HEK293 (cell line): Measurements from ENCODE around the gene ACTR1A.
"Not testable (repeated sequence)": the region's sequence is repeated elsewhere in the genome, so short reads cannot be mapped to it uniquely, and the experiment has no call there.

Experiments used
- CTCF ChIA-PET: fragments of 350-600 bp; formaldehyde crosslinking; extraction: SDS; loops from one replicate; lab custom pipeline; 2021; ENCODE audit warnings: antibody characterized with exemption; lab: Yijun Ruan, JAX
- POLR2A ChIA-PET: fragments of 300-600 bp; formaldehyde crosslinking; extraction: SDS; loops from one replicate; lab custom pipeline; 2020; ENCODE audit warnings: antibody characterized with exemption, inconsistent platforms; lab: Yijun Ruan, JAX
- H3K27ac ChIP-seq: fragments of 200-500 bp; sonication (Bioruptor generic); 2 replicates; pipeline ENCODE4 v1.5.1; 2014; ENCODE audit warnings: low read depth, low read length, control low read depth, inconsistent platforms; ENCODE audit errors: extremely low read depth
- H3K36me3 ChIP-seq, 2 experiments: fragments of 200-500 bp in 1 of 2; sonication (Bioruptor generic) in 1 of 2; 1 replicate in 1 of 2; 2 replicates in 1 of 2; pipeline ENCODE4 v1.5.1; 2014 to 2017; ENCODE audit warnings: inconsistent platforms in 2 of 2, low read length in 2 of 2; ENCODE audit not compliant: control insufficient read depth in 2 of 2, insufficient read depth in 1 of 2
- H3K4me1 ChIP-seq: fragments of 200-500 bp; sonication (Bioruptor generic); 2 replicates; pipeline ENCODE4 v1.5.1; 2014; ENCODE audit warnings: mild to moderate bottlenecking, low read length, inconsistent platforms; ENCODE audit not compliant: control insufficient read depth, insufficient read depth
- H3K4me3 ChIP-seq: 2 replicates; pipeline ENCODE4 v1.5.1; 2011; ENCODE audit warnings: low read depth, mild to moderate bottlenecking, control low read depth, low read length, moderate library complexity
- H3K9me3 ChIP-seq: fragments of 200-500 bp; sonication (Bioruptor generic); 2 replicates; pipeline ENCODE4 v1.5.1; 2014; ENCODE audit warnings: low read depth, low read length, inconsistent platforms; ENCODE audit not compliant: control insufficient read depth, insufficient read depth
- GLIS2 ChIP-seq: fragments of 450-650 bp; formaldehyde crosslinking; IDR thresholded peaks from 2 replicates; pipeline ENCODE4 v1.5.1; 2016; ENCODE audit warnings: missing biosample characterization, missing genetic modification characterization
- KLF10 ChIP-seq: fragments of 450-650 bp; IDR thresholded peaks from 2 replicates; pipeline ENCODE4 v1.5.1; 2018; ENCODE audit warnings: missing biosample characterization, mild to moderate bottlenecking, missing genetic modification characterization
- KLF7 ChIP-seq: fragments of 450-650 bp; formaldehyde crosslinking; IDR thresholded peaks from 2 replicates; pipeline ENCODE4 v1.5.1; 2016; ENCODE audit warnings: missing biosample characterization, missing genetic modification characterization, borderline replicate concordance
- OVOL3 ChIP-seq: fragments of 450-650 bp; formaldehyde crosslinking; IDR thresholded peaks from 2 replicates; pipeline ENCODE4 v1.5.1; 2016; ENCODE audit warnings: missing biosample characterization, missing genetic modification characterization
- PRDM4 ChIP-seq: fragments of 450-650 bp; formaldehyde crosslinking; IDR thresholded peaks from 2 replicates; pipeline ENCODE4 v1.5.1; 2017; ENCODE audit warnings: missing biosample characterization, missing genetic modification characterization
- PRDM6 ChIP-seq: fragments of 450-650 bp; formaldehyde crosslinking; IDR thresholded peaks from 2 replicates; pipeline ENCODE4 v1.5.1; 2017; ENCODE audit warnings: missing biosample characterization, missing genetic modification characterization
- SP7 ChIP-seq: fragments of 450-650 bp; formaldehyde crosslinking; IDR thresholded peaks from 2 replicates; pipeline ENCODE4 v1.5.1; 2016; ENCODE audit warnings: missing biosample characterization, missing genetic modification characterization
- ZBTB20 ChIP-seq: fragments of 450-650 bp; formaldehyde crosslinking; IDR thresholded peaks from 2 replicates; pipeline ENCODE4 v1.5.1; 2016; ENCODE audit warnings: missing biosample characterization, missing genetic modification characterization
- ZEB2 ChIP-seq: fragments of 450-650 bp; formaldehyde crosslinking; IDR thresholded peaks from 2 replicates; pipeline ENCODE4 v1.5.1; 2016; ENCODE audit warnings: missing biosample characterization, missing genetic modification characterization
- ZNF19 ChIP-seq: fragments of 450-650 bp; formaldehyde crosslinking; IDR thresholded peaks from 2 replicates; pipeline ENCODE4; 2016; ENCODE audit warnings: missing biosample characterization, missing genetic modification characterization, low read depth
- ZNF202 ChIP-seq: fragments of 450-650 bp; formaldehyde crosslinking; IDR thresholded peaks from 2 replicates; pipeline ENCODE4 v1.5.1; 2016; ENCODE audit warnings: missing biosample characterization, missing genetic modification characterization, borderline replicate concordance
- ZNF362 ChIP-seq: fragments of 450-650 bp; formaldehyde crosslinking; IDR thresholded peaks from 2 replicates; pipeline ENCODE4 v1.5.1; 2016; ENCODE audit warnings: missing biosample characterization, missing genetic modification characterization
- ZNF366 ChIP-seq: fragments of 450-650 bp; formaldehyde crosslinking; conservative IDR thresholded peaks from 2 replicates; pipeline ENCODE4 v1.5.1; 2016; ENCODE audit warnings: missing biosample characterization, missing genetic modification characterization
- ZNF416 ChIP-seq: fragments of 450-650 bp; formaldehyde crosslinking; IDR thresholded peaks from 2 replicates; pipeline ENCODE4 v1.5.1; 2016; ENCODE audit warnings: missing biosample characterization, missing genetic modification characterization
- ZNF514 ChIP-seq: fragments of 450-650 bp; formaldehyde crosslinking; IDR thresholded peaks from 2 replicates; pipeline ENCODE4 v1.5.1; 2016; ENCODE audit warnings: missing biosample characterization, missing genetic modification characterization
- ZNF558 ChIP-seq: fragments of 450-650 bp; formaldehyde crosslinking; IDR thresholded peaks from 2 replicates; pipeline ENCODE4 v1.5.1; 2016; ENCODE audit warnings: missing biosample characterization, missing genetic modification characterization
- ZNF600 ChIP-seq: fragments of 450-650 bp; formaldehyde crosslinking; IDR thresholded peaks from 2 replicates; pipeline ENCODE4 v1.5.1; 2016; ENCODE audit warnings: missing biosample characterization, missing genetic modification characterization
- ZNF660 ChIP-seq: fragments of 450-650 bp; IDR thresholded peaks from 2 replicates; pipeline ENCODE4 v1.5.1; 2018; ENCODE audit warnings: missing biosample characterization, mild to moderate bottlenecking, missing genetic modification characterization

ACTR1A gene

GRCh38 chr10:102501201-102502028 lies 1.1 kb downstream of the ACTR1A start:
- Histone ChIP-seq H3K4me3 (peak overlapping the region; percentile 54), H3K27ac (peak overlapping the region; percentile 36; the same call in 1 of the 2 replicates), H3K4me1 (peaks cover 7% of the 10 kb centered on the region), H3K36me3 (peaks cover 0 to 9% of the 10 kb centered on the region in 2 experiments; a peak in 2 of 3 replicates), H3K9me3 (no peaks in the 10 kb centered on the region)
- ChIA-PET POLR2A (interaction anchor here (1.1 to 1.4 kb wide), 3 partner anchors 18 to 83 kb away, joined by 3 to 6 read pairs (median 3); partner anchors contain the start of gene CUEDC2), CTCF (interaction anchor here (0.6 to 1.4 kb wide), 6 partner anchors 23 to 332 kb away, joined by 3 read pairs; no protein-coding TSS in a partner anchor)
- peak; percentile 41; the same call in 1 of the 2 replicates for TF ChIP-seq KLF7 (tag by site-specific recombination)
- no peak for TF ChIP-seq OVOL3 (tag by site-specific recombination)
- no peak for TF ChIP-seq ZNF514 (tag by site-specific recombination)
- TF ChIP-seq ZEB2 (tag by site-specific recombination), result 0 out of 2 replicates have a peak, but pooled peaks have one; percentile 13
- TF ChIP-seq GLIS2, result no peak
- 0 out of 2 replicates have a peak, but pooled peaks have one; percentile 10 for TF ChIP-seq PRDM4 (tag by site-specific recombination)
- peak; percentile 17; the same call in 1 of the 2 replicates for TF ChIP-seq ZNF600
- TF ChIP-seq ZNF366, result peak; percentile 42
- TF ChIP-seq ZNF660 (tag by site-specific recombination), result 0 out of 2 replicates have a peak, but pooled peaks have one; percentile 14
- no peak for TF ChIP-seq ZNF202 (tag by site-specific recombination)
- TF ChIP-seq KLF10 (tag by site-specific recombination), result peak; percentile 35; the same call in 1 of the 2 replicates

- H3K4me1 ChIP-seq, H3K27ac ChIP-seq: not testable (repeated sequence)
- peak; percentile 84 for TF ChIP-seq ZNF362 (tag by site-specific recombination)
- TF ChIP-seq, all 188 proteins: peak for 1; not testable (repeated sequence) for 187
- not testable (repeated sequence) for H3K36me3 ChIP-seq, H3K9me3 ChIP-seq, H3K4me3 ChIP-seq
- ChIA-PET POLR2A (interaction anchor here (1.1 to 1.3 kb wide), 2 partner anchors 17 to 83 kb away, joined by 3 read pairs; no protein-coding TSS in a partner anchor), CTCF (interaction anchor here (0.6 to 1.4 kb wide), 5 partner anchors 81 to 331 kb away, joined by 3 read pairs; no protein-coding TSS in a partner anchor)
Observed at GRCh38 chr10:102500686-102501085, 1.8 kb downstream of the ACTR1A start.

GRCh38 chr10:102499356-102499755 lies 3.2 kb downstream of the ACTR1A start:
- no peak overlapping the region for H3K27ac ChIP-seq
- no peaks in the 10 kb centered on the region for H3K9me3 ChIP-seq
- ChIA-PET CTCF (interaction anchor here (1.0 to 2.3 kb wide), 3 partner anchors 20 to 84 kb away, joined by 3 to 9 read pairs (median 5); no protein-coding TSS in a partner anchor), POLR2A (no interaction called here)
- TF ChIP-seq ZNF19 (tag by site-specific recombination) (no peak), ZNF416 (tag by site-specific recombination) (no peak), ZBTB20 (tag by site-specific recombination) (no peak), PRDM6 (no peak), SP7 (tag by site-specific recombination) (no peak), ZNF558 (tag by site-specific recombination) (no peak)
- H3K4me3 ChIP-seq, result no peak overlapping the region
- H3K4me1 ChIP-seq, result peaks cover 7% of the 10 kb centered on the region
- no peaks in the 10 kb centered on the region; a peak in 1 of 3 replicates for H3K36me3 ChIP-seq
